HepG2 (cell line): Measurements from ENCODE around the gene ANXA6.

Experiments used
- CHD2 ChIP-seq: IDR thresholded peaks from 2 replicates; pipeline ENCODE4 v1.6.1; 2011; ENCODE audit warnings: low read depth, low read length, improper control_type of control experiment
- CTCF ChIP-seq: sonication (generic); formaldehyde crosslinking; IDR thresholded peaks from 2 replicates; pipeline ENCODE4 v1.5.0; 2020; ENCODE audit warnings: mild to moderate bottlenecking, missing genetic modification reagents, moderate library complexity
- ETV5 ChIP-seq: IDR thresholded peaks from 2 replicates; pipeline ENCODE4 v1.6.1; 2018; ENCODE audit warnings: missing biosample characterization, missing genetic modification reagents, inconsistent platforms, borderline replicate concordance
- PRDM10 ChIP-seq: sonication (generic); formaldehyde crosslinking; IDR thresholded peaks from 2 replicates; pipeline ENCODE4 v1.4.0; 2020; ENCODE audit warnings: low read depth, missing genetic modification reagents
- RAD21 ChIP-seq: fragments of 450-650 bp; formaldehyde crosslinking; IDR thresholded peaks from 2 replicates; pipeline ENCODE4 v1.5.0; 2020; ENCODE audit warnings: mild to moderate bottlenecking
- RBAK ChIP-seq: sonication (generic); formaldehyde crosslinking; IDR thresholded peaks from 2 replicates; pipeline ENCODE4 v1.5.1; 2020; ENCODE audit warnings: mild to moderate bottlenecking, missing genetic modification reagents
- TRIM24 ChIP-seq: sonication (generic); formaldehyde crosslinking; IDR thresholded peaks from 2 replicates; pipeline ENCODE4 v1.8.0; 2022; ENCODE audit warnings: mild to moderate bottlenecking, missing genetic modification reagents
- ZNF510 ChIP-seq: sonication (generic); formaldehyde crosslinking; IDR thresholded peaks from 2 replicates; pipeline ENCODE4 v1.4.0; 2020; ENCODE audit warnings: low read depth, mild to moderate bottlenecking, missing genetic modification reagents

- TF ChIP-seq TRIM24 (CRISPR knock-in tag) (no peak), RBAK (CRISPR knock-in tag) (no peak), RAD21 (CRISPR knock-in tag) (no peak), CTCF (CRISPR knock-in tag) (no peak), ETV5 (CRISPR knock-in tag) (no peak), PRDM10 (CRISPR knock-in tag) (no peak), CHD2 (no peak), ZNF510 (CRISPR knock-in tag) (no peak)
These were observed 51.1 kb downstream of the ANXA6 start for GRCh38 chr5:151106509-151106908.
